HEK293 (cell line): ENCODE measurements around the gene MFSD11.

Experiments
- CTCF ChIA-PET: fragments of 350-600 bp; formaldehyde crosslinking; extraction: SDS; loops from one replicate; lab custom pipeline; 2021; ENCODE audit warnings: antibody characterized with exemption; lab: Yijun Ruan, JAX
- POLR2A ChIA-PET: fragments of 300-600 bp; formaldehyde crosslinking; extraction: SDS; loops from one replicate; lab custom pipeline; 2020; ENCODE audit warnings: antibody characterized with exemption, inconsistent platforms; lab: Yijun Ruan, JAX
- H3K27ac ChIP-seq: fragments of 200-500 bp; sonication (Bioruptor generic); 2 replicates; pipeline ENCODE4 v1.5.1; 2014; ENCODE audit warnings: low read depth, low read length, control low read depth, inconsistent platforms; ENCODE audit errors: extremely low read depth
- H3K36me3 ChIP-seq, 2 experiments: fragments of 200-500 bp in 1 of 2; sonication (Bioruptor generic) in 1 of 2; 1 replicate in 1 of 2; 2 replicates in 1 of 2; pipeline ENCODE4 v1.5.1; 2014 to 2017; ENCODE audit warnings: inconsistent platforms in 2 of 2, low read length in 2 of 2; ENCODE audit not compliant: control insufficient read depth in 2 of 2, insufficient read depth in 1 of 2
- H3K4me1 ChIP-seq: fragments of 200-500 bp; sonication (Bioruptor generic); 2 replicates; pipeline ENCODE4 v1.5.1; 2014; ENCODE audit warnings: mild to moderate bottlenecking, low read length, inconsistent platforms; ENCODE audit not compliant: control insufficient read depth, insufficient read depth
- H3K4me3 ChIP-seq: 2 replicates; pipeline ENCODE4 v1.5.1; 2011; ENCODE audit warnings: low read depth, mild to moderate bottlenecking, control low read depth, low read length, moderate library complexity
- H3K9me3 ChIP-seq: fragments of 200-500 bp; sonication (Bioruptor generic); 2 replicates; pipeline ENCODE4 v1.5.1; 2014; ENCODE audit warnings: low read depth, low read length, inconsistent platforms; ENCODE audit not compliant: control insufficient read depth, insufficient read depth
- IKZF3 ChIP-seq: fragments of 450-650 bp; IDR thresholded peaks from 2 replicates; pipeline ENCODE4 v1.5.0; 2018; ENCODE audit warnings: missing biosample characterization, mild to moderate bottlenecking, missing genetic modification characterization, moderate library complexity
- KLF1 ChIP-seq: fragments of 450-650 bp; formaldehyde crosslinking; IDR thresholded peaks from 2 replicates; pipeline ENCODE4 v1.5.1; 2016; ENCODE audit warnings: missing biosample characterization, missing genetic modification characterization
- KLF16 ChIP-seq: fragments of 450-650 bp; formaldehyde crosslinking; IDR thresholded peaks from 2 replicates; pipeline ENCODE4 v1.5.1; 2017; ENCODE audit warnings: missing biosample characterization, missing genetic modification characterization
- KLF8 ChIP-seq: fragments of 450-650 bp; formaldehyde crosslinking; IDR thresholded peaks from 2 replicates; pipeline ENCODE4 v1.5.1; 2016; ENCODE audit warnings: missing biosample characterization, missing genetic modification characterization
- OSR2 ChIP-seq: fragments of 450-650 bp; formaldehyde crosslinking; IDR thresholded peaks from 2 replicates; pipeline ENCODE4 v1.5.1; 2016; ENCODE audit warnings: missing biosample characterization, missing genetic modification characterization
- RBAK ChIP-seq: fragments of 450-650 bp; formaldehyde crosslinking; IDR thresholded peaks from 2 replicates; pipeline ENCODE4 v1.5.1; 2016; ENCODE audit warnings: missing biosample characterization, missing genetic modification characterization
- SALL2 ChIP-seq: fragments of 450-650 bp; formaldehyde crosslinking; IDR thresholded peaks from 2 replicates; pipeline ENCODE4 v1.5.0; 2017; ENCODE audit warnings: missing biosample characterization, mild to moderate bottlenecking, missing genetic modification characterization, borderline replicate concordance
- TRIM28 ChIP-seq: IDR thresholded peaks from 2 replicates; pipeline ENCODE4 v1.6.1; 2011; ENCODE audit warnings: low read length, control low read depth, borderline replicate concordance
- WT1 ChIP-seq: fragments of 450-650 bp; formaldehyde crosslinking; IDR thresholded peaks from 2 replicates; pipeline ENCODE4 v1.5.1; 2016; ENCODE audit warnings: missing biosample characterization, missing genetic modification characterization
- ZFP37 ChIP-seq: fragments of 450-650 bp; formaldehyde crosslinking; IDR thresholded peaks from 2 replicates; pipeline ENCODE4 v1.5.1; 2016; ENCODE audit warnings: missing biosample characterization, missing genetic modification characterization
- ZFP41 ChIP-seq: fragments of 450-650 bp; formaldehyde crosslinking; IDR thresholded peaks from 2 replicates; pipeline ENCODE4 v1.5.1; 2016; ENCODE audit warnings: missing biosample characterization, missing genetic modification characterization, borderline replicate concordance
- ZNF391 ChIP-seq: fragments of 450-650 bp; formaldehyde crosslinking; IDR thresholded peaks from 2 replicates; pipeline ENCODE4 v1.5.1; 2016; ENCODE audit warnings: low read depth, missing biosample characterization, missing genetic modification characterization, borderline replicate concordance
- ZNF416 ChIP-seq: fragments of 450-650 bp; formaldehyde crosslinking; IDR thresholded peaks from 2 replicates; pipeline ENCODE4 v1.5.1; 2016; ENCODE audit warnings: missing biosample characterization, missing genetic modification characterization
- ZSCAN23 ChIP-seq: fragments of 450-650 bp; formaldehyde crosslinking; IDR thresholded peaks from 2 replicates; pipeline ENCODE4 v1.5.1; 2016; ENCODE audit warnings: missing biosample characterization, missing genetic modification characterization
- ZXDB ChIP-seq: fragments of 450-650 bp; formaldehyde crosslinking; IDR thresholded peaks from 2 replicates; pipeline ENCODE4 v1.5.1; 2016; ENCODE audit warnings: missing biosample characterization, missing genetic modification characterization
- TF ChIP-seq, protein P1 (sequence below): fragments of 450-650 bp; formaldehyde crosslinking; IDR thresholded peaks from 2 replicates; pipeline ENCODE4 v1.5.0; 2017; ENCODE audit warnings: missing biosample characterization, missing genetic modification characterization, borderline replicate concordance
- TF ChIP-seq, protein P2 (sequence below): fragments of 450-650 bp; formaldehyde crosslinking; IDR thresholded peaks from 2 replicates; pipeline ENCODE4 v1.5.1; 2016; ENCODE audit warnings: missing biosample characterization, missing genetic modification characterization
- TF ChIP-seq, protein P3 (sequence below): sonication (generic); formaldehyde crosslinking; IDR thresholded peaks from 2 replicates; pipeline ENCODE4 v1.8.1; 2022; ENCODE audit warnings: mild to moderate bottlenecking, moderate library complexity, missing genetic modification reagents
- TF ChIP-seq, protein P4 (sequence below): fragments of 450-650 bp; formaldehyde crosslinking; IDR thresholded peaks from 2 replicates; pipeline ENCODE4 v1.5.1; 2016; ENCODE audit warnings: missing biosample characterization, missing genetic modification characterization, borderline replicate concordance
- TF ChIP-seq, protein P5 (sequence below): fragments of 450-650 bp; formaldehyde crosslinking; IDR thresholded peaks from 2 replicates; pipeline ENCODE4 v1.5.1; 2016; ENCODE audit warnings: missing biosample characterization, missing genetic modification characterization
- TF ChIP-seq, protein P6 (sequence below): fragments of 450-650 bp; formaldehyde crosslinking; IDR thresholded peaks from 2 replicates; pipeline ENCODE4 v1.5.1; 2016; ENCODE audit warnings: missing biosample characterization, missing genetic modification characterization

The MFSD11 gene

DNA sequence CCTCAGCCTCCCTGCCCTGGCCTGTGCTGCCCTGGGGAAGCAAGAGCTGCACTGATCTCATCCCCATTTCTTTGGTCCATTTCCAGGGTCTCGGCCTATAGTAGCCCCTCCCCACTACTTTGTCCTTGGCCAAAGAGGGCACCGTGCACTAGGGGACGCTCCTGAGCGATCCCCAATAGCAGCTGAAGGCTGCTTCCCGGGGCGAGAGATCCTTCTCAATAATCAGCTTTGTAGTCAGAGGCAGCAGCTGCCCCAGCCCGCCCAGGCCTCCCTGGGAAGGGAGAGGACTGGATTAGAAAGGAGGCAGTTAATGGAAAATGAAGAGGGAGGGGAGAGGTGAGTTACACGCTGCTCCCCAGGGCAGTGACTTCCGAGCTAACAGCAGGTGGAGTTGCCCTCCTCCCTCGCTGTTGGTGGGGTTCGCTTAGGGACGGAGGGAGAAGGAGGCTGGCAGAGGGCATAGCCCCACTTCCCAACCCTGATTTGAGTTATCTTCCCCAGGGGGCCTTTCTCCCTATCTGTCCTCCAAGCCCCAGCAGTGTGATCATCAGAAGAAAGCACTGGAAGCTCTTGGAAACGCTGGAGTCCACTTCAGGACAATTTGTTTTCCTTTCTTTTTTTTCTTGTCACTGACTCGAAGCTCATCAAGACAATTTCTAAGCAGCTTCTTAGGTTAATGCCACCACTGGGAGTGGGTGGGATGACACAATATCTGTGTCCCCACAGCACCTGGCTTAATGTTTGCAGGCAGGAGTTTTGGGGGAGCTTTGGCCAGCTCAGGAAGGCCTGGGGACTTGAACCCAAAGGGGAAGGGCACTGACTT is 29.7 kb upstream of the MFSD11 start (continued):
- TF ChIP-seq, protein P1, sequence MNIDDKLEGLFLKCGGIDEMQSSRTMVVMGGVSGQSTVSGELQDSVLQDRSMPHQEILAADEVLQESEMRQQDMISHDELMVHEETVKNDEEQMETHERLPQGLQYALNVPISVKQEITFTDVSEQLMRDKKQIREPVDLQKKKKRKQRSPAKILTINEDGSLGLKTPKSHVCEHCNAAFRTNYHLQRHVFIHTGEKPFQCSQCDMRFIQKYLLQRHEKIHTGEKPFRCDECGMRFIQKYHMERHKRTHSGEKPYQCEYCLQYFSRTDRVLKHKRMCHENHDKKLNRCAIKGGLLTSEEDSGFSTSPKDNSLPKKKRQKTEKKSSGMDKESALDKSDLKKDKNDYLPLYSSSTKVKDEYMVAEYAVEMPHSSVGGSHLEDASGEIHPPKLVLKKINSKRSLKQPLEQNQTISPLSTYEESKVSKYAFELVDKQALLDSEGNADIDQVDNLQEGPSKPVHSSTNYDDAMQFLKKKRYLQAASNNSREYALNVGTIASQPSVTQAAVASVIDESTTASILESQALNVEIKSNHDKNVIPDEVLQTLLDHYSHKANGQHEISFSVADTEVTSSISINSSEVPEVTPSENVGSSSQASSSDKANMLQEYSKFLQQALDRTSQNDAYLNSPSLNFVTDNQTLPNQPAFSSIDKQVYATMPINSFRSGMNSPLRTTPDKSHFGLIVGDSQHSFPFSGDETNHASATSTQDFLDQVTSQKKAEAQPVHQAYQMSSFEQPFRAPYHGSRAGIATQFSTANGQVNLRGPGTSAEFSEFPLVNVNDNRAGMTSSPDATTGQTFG = no peak
- peak; percentile 65; the same call in 1 of the 2 replicates for TF ChIP-seq WT1 (tag by site-specific recombination)
- no peak for TF ChIP-seq KLF16
- no peak for TF ChIP-seq ZFP41 (tag by site-specific recombination)
- no peak for TF ChIP-seq ZNF416
- TF ChIP-seq KLF1 (tag by site-specific recombination) = no peak
- TF ChIP-seq, protein P2, sequence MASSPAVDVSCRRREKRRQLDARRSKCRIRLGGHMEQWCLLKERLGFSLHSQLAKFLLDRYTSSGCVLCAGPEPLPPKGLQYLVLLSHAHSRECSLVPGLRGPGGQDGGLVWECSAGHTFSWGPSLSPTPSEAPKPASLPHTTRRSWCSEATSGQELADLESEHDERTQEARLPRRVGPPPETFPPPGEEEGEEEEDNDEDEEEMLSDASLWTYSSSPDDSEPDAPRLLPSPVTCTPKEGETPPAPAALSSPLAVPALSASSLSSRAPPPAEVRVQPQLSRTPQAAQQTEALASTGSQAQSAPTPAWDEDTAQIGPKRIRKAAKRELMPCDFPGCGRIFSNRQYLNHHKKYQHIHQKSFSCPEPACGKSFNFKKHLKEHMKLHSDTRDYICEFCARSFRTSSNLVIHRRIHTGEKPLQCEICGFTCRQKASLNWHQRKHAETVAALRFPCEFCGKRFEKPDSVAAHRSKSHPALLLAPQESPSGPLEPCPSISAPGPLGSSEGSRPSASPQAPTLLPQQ (tag by site-specific recombination) = no peak

DNA sequence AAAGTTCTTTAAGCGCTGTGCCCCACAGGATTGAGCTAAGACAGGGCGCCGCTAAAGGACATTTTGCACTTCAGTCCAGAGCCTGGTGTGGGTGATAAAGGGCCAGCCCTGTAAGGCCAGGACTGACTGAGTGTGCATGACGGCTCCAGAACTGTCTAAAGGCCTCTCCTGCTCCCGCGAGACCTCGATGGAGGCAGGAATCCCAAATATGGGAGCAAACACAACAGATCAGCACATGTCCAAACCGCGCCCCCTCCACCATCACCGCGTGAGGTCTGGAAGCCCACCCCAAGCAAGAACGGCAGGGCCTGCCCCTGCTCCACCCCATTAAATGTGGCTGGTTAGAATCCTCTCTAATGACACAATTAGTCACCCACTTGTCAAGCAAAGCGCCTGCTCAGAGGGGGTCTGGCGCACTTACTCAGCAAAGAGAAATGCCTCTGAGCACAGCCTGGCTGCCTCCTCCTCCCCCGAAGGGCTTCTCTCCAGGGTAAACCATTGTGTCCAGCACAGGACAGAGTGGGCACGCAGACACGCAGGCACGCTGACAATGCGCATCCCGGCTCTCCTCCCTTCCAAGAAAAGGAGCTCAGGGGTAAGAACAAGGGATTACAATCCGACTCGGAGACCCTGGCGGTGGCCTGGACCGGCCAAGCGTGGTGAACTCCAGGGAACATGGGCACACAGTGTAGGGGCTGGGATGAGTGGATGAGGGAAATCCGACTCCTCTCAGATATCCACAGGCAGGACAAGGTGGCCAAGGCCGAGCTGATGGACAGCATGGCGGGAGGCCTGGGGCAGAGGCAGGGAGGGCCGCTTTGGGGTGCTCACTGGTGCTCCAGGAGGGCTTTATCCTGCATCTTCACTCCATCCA is 28.6 kb upstream of the MFSD11 start:
- ChIA-PET CTCF (interaction anchor here (0.6 to 4.6 kb wide), 14 partner anchors 10 to 695 kb away, joined by 3 to 22 read pairs (median 4); no protein-coding TSS in a partner anchor), POLR2A (interaction anchor here (0.6 to 3.5 kb wide), 13 partner anchors 7 to 385 kb away, joined by 3 to 22 read pairs (median 3); partner anchors contain the start of genes JMJD6 and METTL23)
- Histone ChIP-seq H3K9me3 (no peaks in the 10 kb centered on the region), H3K36me3 (peaks cover 5 to 35% of the 10 kb centered on the region in 2 experiments; a peak in 2 of 3 replicates), H3K4me3 (peak overlapping the region; percentile 65), H3K27ac (peak overlapping the region; percentile 87), H3K4me1 (peaks cover 27% of the 10 kb centered on the region)
- TF ChIP-seq ZSCAN23 (tag by site-specific recombination) (0 out of 2 replicates have a peak, but pooled peaks have one; percentile 50), OSR2 (tag by site-specific recombination) (peak; percentile 91), ZXDB (peak; percentile 88), TRIM28 (peak; percentile 68; the same call in 1 of the 2 replicates), ZNF391 (tag by site-specific recombination) (peak; percentile 77), KLF8 (peak; percentile 87), SALL2 (tag by site-specific recombination) (no peak), RBAK (tag by site-specific recombination) (no peak), ZFP37 (tag by site-specific recombination) (peak; percentile 65), IKZF3 (tag by site-specific recombination) (peak; percentile 56; the same call in 1 of the 2 replicates)
- TF ChIP-seq, protein P3, sequence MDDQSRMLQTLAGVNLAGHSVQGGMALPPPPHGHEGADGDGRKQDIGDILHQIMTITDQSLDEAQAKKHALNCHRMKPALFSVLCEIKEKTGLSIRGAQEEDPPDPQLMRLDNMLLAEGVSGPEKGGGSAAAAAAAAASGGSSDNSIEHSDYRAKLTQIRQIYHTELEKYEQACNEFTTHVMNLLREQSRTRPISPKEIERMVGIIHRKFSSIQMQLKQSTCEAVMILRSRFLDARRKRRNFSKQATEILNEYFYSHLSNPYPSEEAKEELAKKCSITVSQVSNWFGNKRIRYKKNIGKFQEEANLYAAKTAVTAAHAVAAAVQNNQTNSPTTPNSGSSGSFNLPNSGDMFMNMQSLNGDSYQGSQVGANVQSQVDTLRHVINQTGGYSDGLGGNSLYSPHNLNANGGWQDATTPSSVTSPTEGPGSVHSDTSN (CRISPR knock-in tag) = no peak; the same call in none of the 2 replicates
- TF ChIP-seq, protein P4, sequence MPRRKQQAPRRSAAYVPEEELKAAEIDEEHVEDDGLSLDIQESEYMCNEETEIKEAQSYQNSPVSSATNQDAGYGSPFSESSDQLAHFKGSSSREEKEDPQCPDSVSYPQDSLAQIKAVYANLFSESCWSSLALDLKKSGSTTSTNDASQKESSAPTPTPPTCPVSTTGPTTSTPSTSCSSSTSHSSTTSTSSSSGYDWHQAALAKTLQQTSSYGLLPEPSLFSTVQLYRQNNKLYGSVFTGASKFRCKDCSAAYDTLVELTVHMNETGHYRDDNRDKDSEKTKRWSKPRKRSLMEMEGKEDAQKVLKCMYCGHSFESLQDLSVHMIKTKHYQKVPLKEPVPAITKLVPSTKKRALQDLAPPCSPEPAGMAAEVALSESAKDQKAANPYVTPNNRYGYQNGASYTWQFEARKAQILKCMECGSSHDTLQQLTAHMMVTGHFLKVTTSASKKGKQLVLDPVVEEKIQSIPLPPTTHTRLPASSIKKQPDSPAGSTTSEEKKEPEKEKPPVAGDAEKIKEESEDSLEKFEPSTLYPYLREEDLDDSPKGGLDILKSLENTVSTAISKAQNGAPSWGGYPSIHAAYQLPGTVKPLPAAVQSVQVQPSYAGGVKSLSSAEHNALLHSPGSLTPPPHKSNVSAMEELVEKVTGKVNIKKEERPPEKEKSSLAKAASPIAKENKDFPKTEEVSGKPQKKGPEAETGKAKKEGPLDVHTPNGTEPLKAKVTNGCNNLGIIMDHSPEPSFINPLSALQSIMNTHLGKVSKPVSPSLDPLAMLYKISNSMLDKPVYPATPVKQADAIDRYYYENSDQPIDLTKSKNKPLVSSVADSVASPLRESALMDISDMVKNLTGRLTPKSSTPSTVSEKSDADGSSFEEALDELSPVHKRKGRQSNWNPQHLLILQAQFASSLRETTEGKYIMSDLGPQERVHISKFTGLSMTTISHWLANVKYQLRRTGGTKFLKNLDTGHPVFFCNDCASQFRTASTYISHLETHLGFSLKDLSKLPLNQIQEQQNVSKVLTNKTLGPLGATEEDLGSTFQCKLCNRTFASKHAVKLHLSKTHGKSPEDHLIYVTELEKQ (tag by site-specific recombination) = 0 out of 2 replicates have a peak, but pooled peaks have one; percentile 65
- TF ChIP-seq, protein P5, sequence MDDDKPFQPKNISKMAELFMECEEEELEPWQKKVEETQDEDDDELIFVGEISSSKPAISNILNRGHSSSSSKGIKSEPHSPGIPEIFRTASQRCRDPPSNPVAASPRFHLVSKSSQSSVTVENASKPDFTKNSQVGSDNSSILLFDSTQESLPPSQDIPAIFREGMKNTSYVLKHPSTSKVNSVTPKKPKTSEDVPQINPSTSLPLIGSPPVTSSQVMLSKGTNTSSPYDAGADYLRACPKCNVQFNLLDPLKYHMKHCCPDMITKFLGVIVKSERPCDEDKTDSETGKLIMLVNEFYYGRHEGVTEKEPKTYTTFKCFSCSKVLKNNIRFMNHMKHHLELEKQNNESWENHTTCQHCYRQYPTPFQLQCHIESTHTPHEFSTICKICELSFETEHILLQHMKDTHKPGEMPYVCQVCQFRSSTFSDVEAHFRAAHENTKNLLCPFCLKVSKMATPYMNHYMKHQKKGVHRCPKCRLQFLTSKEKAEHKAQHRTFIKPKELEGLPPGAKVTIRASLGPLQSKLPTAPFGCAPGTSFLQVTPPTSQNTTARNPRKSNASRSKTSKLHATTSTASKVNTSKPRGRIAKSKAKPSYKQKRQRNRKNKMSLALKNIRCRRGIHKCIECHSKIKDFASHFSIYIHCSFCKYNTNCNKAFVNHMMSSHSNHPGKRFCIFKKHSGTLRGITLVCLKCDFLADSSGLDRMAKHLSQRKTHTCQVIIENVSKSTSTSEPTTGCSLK (tag by site-specific recombination) = no peak
- TF ChIP-seq, protein P6, sequence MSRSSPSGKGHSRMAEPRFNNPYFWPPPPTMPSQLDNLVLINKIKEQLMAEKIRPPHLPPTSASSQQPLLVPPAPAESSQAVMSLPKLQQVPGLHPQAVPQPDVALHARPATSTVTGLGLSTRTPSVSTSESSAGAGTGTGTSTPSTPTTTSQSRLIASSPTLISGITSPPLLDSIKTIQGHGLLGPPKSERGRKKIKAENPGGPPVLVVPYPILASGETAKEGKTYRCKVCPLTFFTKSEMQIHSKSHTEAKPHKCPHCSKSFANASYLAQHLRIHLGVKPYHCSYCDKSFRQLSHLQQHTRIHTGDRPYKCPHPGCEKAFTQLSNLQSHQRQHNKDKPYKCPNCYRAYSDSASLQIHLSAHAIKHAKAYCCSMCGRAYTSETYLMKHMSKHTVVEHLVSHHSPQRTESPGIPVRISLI (tag by site-specific recombination) = no peak
